Hematopoietic multipotent progenitor cell treated with erythropoietin and hydrocortisone succinate and interleukin-3 and kit ligand, for 17 days (in vitro differentiated cells): ENCODE data around the gene ZNF598.
"Not testable (repeated sequence)": the region's sequence is repeated elsewhere in the genome, so short reads cannot be mapped to it uniquely, and the experiment has no call there.

Experiments used
- DNase-seq: peaks from one replicate; pipeline ENCODE4 v3.0.0-alpha.2; 2015; ENCODE audit warnings: low spot score

ZNF598 gene

DNA sequence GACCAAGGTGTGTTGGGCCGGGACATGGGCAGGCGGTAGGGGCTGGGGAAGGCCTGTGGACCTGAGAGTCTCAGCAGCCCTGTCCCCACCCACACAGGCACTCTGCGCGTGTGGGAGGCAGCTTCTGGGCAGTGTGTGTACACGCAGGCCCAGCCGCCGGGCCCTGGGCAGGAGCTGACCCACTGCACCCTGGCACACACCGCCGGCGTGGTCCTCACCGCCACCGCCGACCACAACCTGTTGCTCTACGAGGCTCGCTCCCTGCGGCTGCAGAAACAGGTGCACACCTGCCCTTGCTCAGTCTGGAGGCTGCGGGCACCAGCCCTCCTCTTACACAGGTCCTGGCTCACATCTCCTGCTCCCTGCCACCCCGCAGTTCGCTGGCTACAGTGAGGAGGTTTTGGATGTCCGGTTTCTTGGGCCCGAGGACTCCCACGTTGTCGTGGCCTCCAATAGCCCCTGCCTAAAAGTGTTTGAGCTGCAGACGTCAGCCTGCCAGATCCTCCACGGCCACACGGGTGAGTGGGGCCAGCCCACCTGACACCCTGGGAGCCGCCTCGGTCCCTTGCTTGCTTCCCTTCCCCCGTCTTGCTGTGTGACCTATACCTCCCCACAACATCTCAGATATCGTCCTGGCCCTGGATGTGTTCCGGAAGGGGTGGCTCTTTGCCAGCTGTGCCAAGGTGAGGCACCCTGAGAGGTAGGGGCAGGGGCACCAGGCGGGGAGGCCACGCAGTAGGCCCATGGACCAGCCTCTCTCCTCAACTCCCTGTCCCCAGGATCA lies 34.0 kb downstream of the ZNF598 start:
- DNase-seq: no peak

DNA sequence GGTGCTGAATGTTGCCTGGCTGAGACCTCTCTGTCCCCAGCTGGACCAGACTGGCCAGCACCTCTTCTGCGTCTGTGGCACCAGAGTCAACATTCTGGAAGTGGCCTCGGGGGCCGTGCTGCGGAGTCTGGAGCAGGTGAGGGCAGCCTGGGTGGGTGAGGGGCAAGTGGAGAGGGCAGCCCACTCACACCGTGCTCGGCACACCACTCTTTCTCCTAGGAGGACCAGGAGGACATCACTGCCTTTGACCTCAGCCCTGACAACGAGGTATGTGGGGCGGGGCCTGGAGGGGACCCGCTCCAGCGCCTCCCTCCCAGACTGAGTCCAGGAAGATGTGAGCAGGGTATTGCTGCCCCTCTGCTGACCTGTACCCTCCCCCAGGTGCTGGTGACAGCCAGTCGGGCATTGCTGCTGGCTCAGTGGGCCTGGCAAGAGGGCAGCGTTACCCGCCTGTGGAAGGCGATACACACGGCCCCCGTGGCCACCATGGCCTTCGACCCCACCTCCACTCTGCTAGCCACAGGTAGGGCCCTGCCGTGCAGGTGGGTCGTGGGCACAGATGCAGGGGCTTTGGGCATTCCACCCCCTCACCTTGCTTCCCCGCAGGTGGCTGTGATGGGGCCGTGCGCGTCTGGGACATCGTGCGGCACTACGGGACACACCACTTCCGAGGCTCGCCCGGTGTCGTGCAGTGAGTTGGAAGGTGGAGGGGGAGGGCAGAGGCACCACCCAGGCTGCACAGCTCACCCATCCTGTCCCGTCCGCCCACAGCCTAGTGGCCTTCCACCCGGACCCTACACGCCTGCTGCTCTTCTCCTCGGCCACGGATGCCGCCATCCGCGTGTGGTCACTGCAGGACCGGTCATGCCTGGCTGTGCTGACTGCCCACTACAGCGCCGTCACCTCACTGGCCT lies 35.2 kb downstream of the ZNF598 start:
- no peak for DNase-seq

GRCh38 chr16:1973461-1974156 lies 36.0 kb downstream of the ZNF598 start:
- DNase-seq: no peak

DNA sequence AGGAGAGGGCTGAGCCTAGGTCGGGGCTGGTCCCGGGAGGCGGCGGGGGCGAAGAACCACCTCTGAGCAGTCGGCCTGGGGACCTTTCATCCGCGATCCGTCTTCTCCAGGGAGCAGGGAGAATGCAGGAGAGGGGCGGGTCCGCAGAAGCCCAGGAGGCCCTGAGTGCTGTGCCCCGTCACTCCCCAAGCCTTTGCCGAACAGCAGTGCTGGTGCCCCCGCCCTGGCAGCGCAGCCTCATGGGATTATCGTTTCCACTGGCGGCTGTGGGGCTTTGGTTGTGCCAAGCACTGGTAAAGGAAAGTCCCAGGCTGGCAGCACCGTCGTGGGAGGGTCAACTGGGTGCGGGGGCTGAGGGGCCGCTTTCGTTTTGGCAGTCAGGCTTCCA lies 37.1 kb downstream of the ZNF598 start:
- peak; percentile 44 for DNase-seq

- peak; percentile 95 for DNase-seq
Observed at GRCh38 chr16:1971796-1972489, 37.7 kb downstream of the ZNF598 start, which contains the start of gene TBL3. Gene TBL3 (plus strand): TSS chr16:1972053. CDS start chr16:1972165, 112 bp downstream.

DNA sequence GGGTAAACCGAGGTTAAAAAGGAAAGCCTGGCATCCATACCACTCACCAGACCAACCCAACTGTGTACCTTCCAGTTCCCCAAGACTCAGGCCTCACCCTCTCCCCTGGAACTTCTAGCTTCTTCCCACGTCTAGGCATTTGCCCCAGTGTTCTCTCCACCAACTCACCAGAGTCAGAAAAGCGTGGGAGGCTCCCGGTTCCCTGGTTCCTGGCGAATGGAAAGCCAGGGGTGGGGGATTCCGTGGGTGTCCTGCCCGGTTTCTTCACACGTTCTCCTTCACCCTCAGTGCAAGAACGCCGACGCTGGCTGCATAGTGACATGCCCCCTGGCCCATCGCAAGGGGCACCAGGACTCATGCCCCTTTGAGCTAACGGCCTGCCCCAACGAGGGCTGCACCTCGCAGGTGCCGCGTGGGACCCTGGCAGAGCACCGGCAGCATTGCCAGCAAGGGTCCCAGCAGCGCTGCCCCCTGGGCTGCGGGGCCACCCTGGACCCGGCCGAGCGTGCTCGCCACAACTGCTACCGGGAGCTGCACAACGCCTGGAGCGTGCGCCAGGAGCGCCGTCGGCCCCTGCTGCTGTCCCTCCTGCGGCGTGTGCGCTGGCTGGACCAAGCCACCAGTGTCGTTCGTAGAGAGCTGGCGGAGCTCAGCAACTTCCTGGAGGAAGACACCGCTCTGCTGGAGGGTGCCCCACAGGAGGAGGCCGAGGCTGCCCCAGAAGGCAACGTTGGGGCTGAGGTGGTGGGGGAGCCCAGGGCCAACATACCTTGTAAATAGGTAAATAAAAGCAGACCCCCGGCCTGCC lies 41.3 kb downstream of the ZNF598 start:
- no peak for DNase-seq

DNA sequence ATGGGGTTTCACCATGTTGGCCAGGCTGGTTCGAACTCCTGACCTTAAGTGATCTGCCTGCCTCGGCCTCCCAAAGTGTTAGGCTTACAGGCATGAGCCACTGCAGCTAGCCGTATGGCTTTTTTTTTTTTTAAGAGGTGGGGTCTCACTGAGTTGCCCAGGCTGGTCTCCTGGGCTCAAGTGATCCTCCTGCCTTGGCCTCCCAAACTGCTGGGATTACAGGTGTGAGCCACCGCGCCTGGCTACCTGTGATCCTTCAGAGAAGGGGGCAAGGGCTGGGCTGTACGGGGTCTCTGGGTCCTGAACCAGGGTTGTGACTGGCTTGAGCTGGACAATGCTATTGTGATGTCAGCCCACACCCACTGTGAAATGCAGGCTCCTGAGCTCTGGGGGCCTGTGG lies 43.2 kb downstream of the ZNF598 start, which contains the start of gene RNF151:
Gene RNF151, plus strand, starts transcription at position 397 of the 400 bp plus-strand sequence. CDS start 26 bp downstream, outside the sequence.
- no peak for DNase-seq

- no peak for DNase-seq
Observed at GRCh38 chr16:1965396-1966001, 44.1 kb downstream of the ZNF598 start.

DNA sequence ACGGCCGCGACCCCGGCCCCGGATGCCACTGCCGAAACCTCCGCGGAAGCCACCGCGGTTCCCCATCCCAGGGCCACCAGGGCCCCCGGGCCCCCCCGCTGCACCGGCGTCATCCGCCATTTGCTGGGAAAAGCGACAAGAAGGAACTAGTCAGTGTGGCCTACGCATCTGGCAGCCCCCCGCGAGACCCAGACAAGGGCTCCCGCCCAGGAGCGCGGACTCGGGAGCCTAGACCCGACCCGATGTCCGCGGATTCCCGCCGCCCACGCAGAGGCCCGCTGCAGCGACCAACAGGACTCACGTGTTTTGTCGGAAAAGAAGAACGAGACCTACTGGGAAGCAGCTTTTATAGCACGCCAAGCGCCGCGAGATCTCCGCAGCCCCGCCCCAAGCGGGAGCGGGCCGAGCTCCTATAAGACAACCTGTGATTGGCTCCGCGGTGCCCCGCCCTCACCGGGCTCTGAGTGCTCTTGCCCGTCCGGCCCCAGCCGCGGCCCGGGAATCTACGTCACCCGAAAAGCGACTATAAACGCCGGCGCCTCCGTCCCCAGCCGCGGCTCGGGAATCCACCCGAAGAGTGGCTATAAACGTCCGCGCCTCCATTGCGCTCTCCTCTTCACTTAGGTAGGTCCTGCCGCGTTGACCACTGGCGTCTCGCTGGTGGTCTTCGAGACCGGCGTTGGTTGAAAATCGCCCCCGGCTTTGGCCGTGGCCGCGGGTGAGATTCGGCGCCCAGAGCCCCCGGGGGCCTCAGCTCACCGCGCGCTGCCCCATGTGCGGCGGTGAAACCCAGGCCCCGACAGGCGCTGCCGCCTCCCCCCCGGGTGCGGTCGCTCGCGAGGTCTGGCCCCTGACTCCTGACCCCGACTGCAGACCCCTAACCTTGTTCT lies 44.9 kb downstream of the ZNF598 start, which contains the start of gene RPS2:
Gene RPS2, minus strand, starts transcription at position 321 of the 890 bp plus-strand sequence. Its CDS starts 201 bp downstream, at position 120.
- peak; percentile 97 for DNase-seq

GRCh38 chr16:1963806-1964505 lies 45.7 kb downstream of the ZNF598 start:
- peak; percentile 71 for DNase-seq

GRCh38 chr16:1962161-1963153 lies 47.2 kb downstream of the ZNF598 start:
- DNase-seq: not testable (repeated sequence)

DNA sequence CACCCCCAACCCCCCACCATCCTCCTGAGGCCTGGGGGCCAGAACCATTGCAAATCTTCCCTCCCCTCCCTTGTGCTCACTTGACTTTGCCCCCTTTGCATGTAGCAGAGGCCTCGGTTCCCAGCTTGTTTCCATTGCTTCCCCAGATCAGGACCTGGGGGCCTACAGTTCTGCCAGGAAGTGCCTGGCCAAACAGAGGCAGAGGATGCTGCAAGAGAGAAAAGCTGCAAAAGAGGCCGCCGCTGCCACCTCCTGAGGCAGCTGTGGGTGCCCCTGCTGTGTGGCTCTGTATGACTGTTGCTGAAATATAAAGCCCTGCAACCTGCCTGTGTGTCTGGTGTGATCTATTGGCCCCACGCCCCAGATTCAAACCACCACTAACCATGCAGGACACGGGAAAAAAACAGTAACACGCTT lies 48.0 kb downstream of the ZNF598 start:
- DNase-seq: no peak

DNA sequence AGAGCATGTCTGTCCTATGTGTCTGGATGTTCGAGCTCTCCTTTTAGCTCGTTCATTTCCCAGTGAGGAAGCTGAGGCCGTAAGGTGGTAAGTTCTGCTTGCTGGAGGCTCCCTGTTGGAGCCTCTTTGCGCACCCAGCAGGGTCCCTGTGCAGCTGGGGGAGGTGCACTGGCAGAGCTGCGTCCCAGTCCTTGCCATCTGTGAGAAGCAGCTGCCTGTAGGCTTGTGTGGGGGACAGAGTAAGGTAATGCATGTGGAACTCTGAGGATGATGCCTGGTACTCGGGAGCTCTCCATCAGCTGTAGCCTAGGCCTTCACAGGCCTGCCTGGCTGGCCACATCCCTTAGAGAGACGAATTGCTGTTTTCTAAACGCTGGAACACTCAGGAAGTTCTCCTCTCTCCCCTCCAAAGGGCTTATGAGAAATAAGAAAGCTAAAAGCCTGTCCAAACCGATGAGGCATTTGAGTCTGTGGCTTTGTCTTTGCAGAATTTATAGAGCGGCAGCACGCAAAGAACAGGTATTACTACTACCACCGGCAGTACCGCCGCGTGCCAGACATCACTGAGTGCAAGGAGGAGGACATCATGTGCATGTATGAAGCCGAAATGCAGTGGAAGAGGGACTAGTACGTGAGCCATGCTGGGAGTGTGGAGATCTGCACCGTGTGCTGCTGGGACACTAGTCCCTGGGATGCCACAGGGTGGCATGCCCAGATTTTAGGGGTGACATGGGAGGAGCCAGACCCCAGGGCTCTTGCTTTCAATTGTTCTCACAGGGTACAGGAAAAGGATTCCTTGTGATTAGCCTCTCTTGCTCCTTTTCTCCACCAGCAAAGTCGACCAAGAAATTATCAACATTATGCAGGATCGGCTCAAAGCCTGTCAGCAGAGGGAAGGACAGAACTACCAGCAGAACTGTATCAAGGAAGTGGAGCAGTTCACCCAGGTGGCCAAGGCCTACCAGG lies 48.7 kb downstream of the ZNF598 start:
- no peak for DNase-seq

DNA sequence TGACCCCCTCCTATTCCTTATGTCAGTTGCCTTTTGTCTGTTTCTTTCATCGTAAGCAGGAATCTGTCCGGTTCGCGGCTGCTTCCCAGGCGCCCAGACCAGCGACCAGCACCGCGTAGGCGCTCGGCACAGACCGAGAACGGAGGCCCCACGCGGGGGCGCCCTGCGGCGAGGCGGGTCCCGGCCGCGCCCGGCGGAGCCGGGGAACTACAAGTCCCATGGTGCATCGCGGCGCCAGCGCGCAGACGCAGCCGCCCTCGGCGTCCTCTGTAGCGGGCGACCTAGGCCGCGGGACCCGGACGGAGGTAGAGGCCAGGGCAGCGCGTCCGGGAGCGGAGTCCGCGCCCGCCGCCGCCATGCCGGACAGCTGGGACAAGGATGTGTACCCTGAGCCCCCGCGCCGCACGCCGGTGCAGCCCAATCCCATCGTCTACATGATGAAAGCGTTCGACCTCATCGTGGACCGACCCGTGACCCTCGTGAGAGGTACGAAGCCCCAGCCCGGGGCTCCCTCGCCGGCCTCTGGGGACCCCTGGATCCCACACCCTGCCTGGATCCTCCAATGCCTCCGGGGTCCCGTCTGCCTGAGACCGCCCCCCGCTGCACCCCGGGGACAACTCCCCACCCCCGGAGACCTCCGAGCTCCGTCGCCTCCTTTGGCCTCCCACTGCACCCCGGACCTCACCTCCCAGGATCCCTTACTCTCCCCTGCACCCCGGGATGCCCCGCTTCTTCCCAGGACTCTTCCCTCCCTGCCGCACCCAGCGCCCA lies 50.2 kb downstream of the ZNF598 start, which contains the start of gene NDUFB10:
Gene NDUFB10, plus strand, starts transcription at position 270 of the 771 bp plus-strand sequence. Its CDS starts 87 bp downstream, at position 357.
- DNase-seq: peak; percentile 91

GRCh38 chr16:1958715-1959268 lies 50.8 kb downstream of the ZNF598 start:
- DNase-seq: no peak
